Measurements from ENCODE around the gene AFMID. TPM values are rescaled to one million over a fixed set of nuclear protein-coding genes. Genes with fewer than 3 reads are reported as not detected.
A peak's percentile ranks its signal among the peaks of the same experiment; 100 is the strongest.

AFMID gene
- total and polyA plus RNA-seq, 9 of the 15 experiments (the other 6 are each of a cell fraction or from before 2014, with no cell fraction given) = 62.1 to 188 (median 74.4) TPM

DNA sequence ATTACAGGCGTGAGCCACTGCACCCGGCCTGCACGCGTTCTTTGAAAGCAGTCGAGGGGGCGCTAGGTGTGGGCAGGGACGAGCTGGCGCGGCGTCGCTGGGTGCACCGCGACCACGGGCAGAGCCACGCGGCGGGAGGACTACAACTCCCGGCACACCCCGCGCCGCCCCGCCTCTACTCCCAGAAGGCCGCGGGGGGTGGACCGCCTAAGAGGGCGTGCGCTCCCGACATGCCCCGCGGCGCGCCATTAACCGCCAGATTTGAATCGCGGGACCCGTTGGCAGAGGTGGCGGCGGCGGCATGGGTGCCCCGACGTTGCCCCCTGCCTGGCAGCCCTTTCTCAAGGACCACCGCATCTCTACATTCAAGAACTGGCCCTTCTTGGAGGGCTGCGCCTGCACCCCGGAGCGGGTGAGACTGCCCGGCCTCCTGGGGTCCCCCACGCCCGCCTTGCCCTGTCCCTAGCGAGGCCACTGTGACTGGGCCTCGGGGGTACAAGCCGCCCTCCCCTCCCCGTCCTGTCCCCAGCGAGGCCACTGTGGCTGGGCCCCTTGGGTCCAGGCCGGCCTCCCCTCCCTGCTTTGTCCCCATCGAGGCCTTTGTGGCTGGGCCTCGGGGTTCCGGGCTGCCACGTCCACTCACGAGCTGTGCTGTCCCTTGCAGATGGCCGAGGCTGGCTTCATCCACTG is 27.0 kb downstream of the AFMID start, which contains the start of gene BIRC5 (continued):
- TF ChIP-seq ETS1 (conservative IDR thresholded peaks at IDR 0.05; ENCODE audit: control insufficient read depth, low read depth, low read length) = peak; percentile 98
- TF ChIP-seq NRF1 (conservative IDR thresholded peaks at IDR 0.05 in 1 of 2, IDR thresholded peaks at IDR 0.05 in 1 of 2) = peak; percentile 65 to 74
- no peak for TF ChIP-seq NR2C2 (CRISPR knock-in tag; IDR thresholded peaks at IDR 0.05)
- TF ChIP-seq NR2C2 (tag; IDR thresholded peaks at IDR 0.05) = peak; percentile 37; the same call in 1 of the 2 replicates
- TF ChIP-seq NFXL1 (CRISPR knock-in tag; IDR thresholded peaks at IDR 0.05) = no peak
- peak; percentile 79 for TF ChIP-seq C11orf30 (IDR thresholded peaks at IDR 0.05; ENCODE audit: low read depth)
- no peak for TF ChIP-seq MBD1 (CRISPR knock-in tag; IDR thresholded peaks at IDR 0.05)
- TF ChIP-seq ETV5 (CRISPR knock-in tag; IDR thresholded peaks at IDR 0.05; ENCODE audit: low read depth) = peak; percentile 48; the same call in 1 of the 2 replicates
- no peak for TF ChIP-seq PURB (CRISPR knock-in tag; IDR thresholded peaks at IDR 0.05; ENCODE audit: low read depth)
- TF ChIP-seq KDM2B (CRISPR knock-in tag; IDR thresholded peaks at IDR 0.05) = no peak
- peak; percentile 78 for TF ChIP-seq E2F8 (IDR thresholded peaks at IDR 0.05; ENCODE audit: low read depth, partially characterized antibody)
- TF ChIP-seq ZKSCAN8 (CRISPR knock-in tag; IDR thresholded peaks at IDR 0.05) = no peak
- TF ChIP-seq COPS2 (conservative IDR thresholded peaks at IDR 0.05) = no peak
- no peak for TF ChIP-seq GTF2A2 (tag; IDR thresholded peaks at IDR 0.05)
- TF ChIP-seq ZNF589 (CRISPR knock-in tag; IDR thresholded peaks at IDR 0.05; ENCODE audit: low read depth) = no peak; the same call in 1 of the 2 replicates
- TF ChIP-seq, protein P1, sequence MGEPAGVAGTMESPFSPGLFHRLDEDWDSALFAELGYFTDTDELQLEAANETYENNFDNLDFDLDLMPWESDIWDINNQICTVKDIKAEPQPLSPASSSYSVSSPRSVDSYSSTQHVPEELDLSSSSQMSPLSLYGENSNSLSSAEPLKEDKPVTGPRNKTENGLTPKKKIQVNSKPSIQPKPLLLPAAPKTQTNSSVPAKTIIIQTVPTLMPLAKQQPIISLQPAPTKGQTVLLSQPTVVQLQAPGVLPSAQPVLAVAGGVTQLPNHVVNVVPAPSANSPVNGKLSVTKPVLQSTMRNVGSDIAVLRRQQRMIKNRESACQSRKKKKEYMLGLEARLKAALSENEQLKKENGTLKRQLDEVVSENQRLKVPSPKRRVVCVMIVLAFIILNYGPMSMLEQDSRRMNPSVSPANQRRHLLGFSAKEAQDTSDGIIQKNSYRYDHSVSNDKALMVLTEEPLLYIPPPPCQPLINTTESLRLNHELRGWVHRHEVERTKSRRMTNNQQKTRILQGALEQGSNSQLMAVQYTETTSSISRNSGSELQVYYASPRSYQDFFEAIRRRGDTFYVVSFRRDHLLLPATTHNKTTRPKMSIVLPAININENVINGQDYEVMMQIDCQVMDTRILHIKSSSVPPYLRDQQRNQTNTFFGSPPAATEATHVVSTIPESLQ (CRISPR knock-in tag; IDR thresholded peaks at IDR 0.05) = peak; percentile 87
- no peak for TF ChIP-seq KLF16 (IDR thresholded peaks at IDR 0.05)
- no peak for TF ChIP-seq ZNF785 (CRISPR knock-in tag; IDR thresholded peaks at IDR 0.05)
- TF ChIP-seq NONO (IDR thresholded peaks at IDR 0.05; ENCODE audit: low read depth in 2 of 2, low read length in 1 of 2) = peak in 1 of 2 experiments; percentile 38; a peak in 1 of 4 replicates
- no peak; the same call in 1 of the 2 replicates for TF ChIP-seq ZNF224 (CRISPR knock-in tag; IDR thresholded peaks at IDR 0.05)
